A673 (cell line): Measurements from ENCODE around the gene IMMP2L. TPM values are rescaled to one million over a fixed set of nuclear protein-coding genes. Genes with fewer than 3 reads are reported as not detected.

Experiments
- BruUV-seq: library from RNA; stranded (reverse); fragments of 400-500 nt; replicated peaks from 2 replicates; lab custom pipeline; 2021; lab: Mats Ljungman, UMichigan
- CTCF ChIA-PET: fragments of 300-600 bp; sonication (Branson Sonifier 250); formaldehyde crosslinking; loops from one replicate; lab custom pipeline; 2022; ENCODE audit warnings: antibody characterized with exemption; lab: Charles Lee
- POLR2A ChIA-PET: fragments of 300-600 bp; sonication (Branson Sonifier 250); formaldehyde crosslinking; loops from one replicate; lab custom pipeline; 2022; ENCODE audit warnings: antibody characterized with exemption; ENCODE audit not compliant: low non-redundant PET; lab: Charles Lee
- DNase-seq: peaks from one replicate; pipeline ENCODE4 v3.0.0-alpha.2; 2015; ENCODE audit warnings: low spot score
- H3K27ac ChIP-seq: fragments of 200-600 bp; sonication (generic); 2 replicates; pipeline ENCODE4 v1.5.1; 2016; ENCODE audit warnings: mixed run types, low read depth, mild to moderate bottlenecking, mixed read lengths, antibody characterized with exemption, low read length; ENCODE audit not compliant: poor library complexity, severe bottlenecking
- H3K27me3 ChIP-seq: fragments of 200-600 bp; sonication (generic); replicated peaks from 2 replicates; pipeline ENCODE4 v1.6.1; 2017; ENCODE audit warnings: mixed run types, low read depth, mild to moderate bottlenecking, mixed read lengths, antibody characterized with exemption, low read length; ENCODE audit not compliant: insufficient read depth, poor library complexity
- H3K36me3 ChIP-seq: fragments of 200-600 bp; sonication (generic); 2 replicates; pipeline ENCODE4 v1.6.1; 2016; ENCODE audit warnings: mixed run types, mild to moderate bottlenecking, mixed read lengths, antibody characterized with exemption, low read length; ENCODE audit not compliant: insufficient read depth, poor library complexity, severe bottlenecking
- H3K4me1 ChIP-seq: fragments of 200-600 bp; sonication (generic); 2 replicates; pipeline ENCODE4 v1.6.1; 2017; ENCODE audit warnings: mixed run types, mild to moderate bottlenecking, mixed read lengths, antibody characterized with exemption, low read length; ENCODE audit not compliant: insufficient read depth, poor library complexity, severe bottlenecking
- H3K4me3 ChIP-seq: fragments of 200-600 bp; sonication (generic); 2 replicates; pipeline ENCODE4 v1.5.1; 2016; ENCODE audit warnings: low read depth, mixed run types, mild to moderate bottlenecking, mixed read lengths, low read length; ENCODE audit not compliant: poor library complexity, severe bottlenecking
- H3K9me3 ChIP-seq: fragments of 200-600 bp; sonication (generic); 2 replicates; pipeline ENCODE4 v1.6.1; 2016; ENCODE audit warnings: mixed run types, low read depth, mild to moderate bottlenecking, mixed read lengths, antibody characterized with exemption, low read length; ENCODE audit not compliant: poor library complexity, severe bottlenecking
- CTCF ChIP-seq: fragments of 300-800, 200-600 bp; sonication (generic); conservative IDR thresholded peaks from 2 replicates; pipeline ENCODE4 v1.5.1; 2017; ENCODE audit warnings: low read depth, mild to moderate bottlenecking, antibody characterized with exemption, low read length, moderate library complexity, mixed read lengths
- EZH2 ChIP-seq: fragments of 200-600 bp; sonication (generic); IDR thresholded peaks from 2 replicates; pipeline ENCODE4 v1.6.1; 2017; ENCODE audit warnings: borderline replicate concordance, low read depth, mild to moderate bottlenecking, mixed read lengths, antibody characterized with exemption, low read length; ENCODE audit not compliant: poor library complexity, severe bottlenecking
- intact Hi-C: fragments of 100-400 bp; cut with micrococcal nuclease; formaldehyde crosslinking; loops from one replicate; pipeline ENCODE4 v1.10.0; 2022; ENCODE audit not compliant: unreplicated experiment
- total RNA-seq: library from RNA; stranded (reverse); gene quantifications from 2 replicates; pipeline ENCODE4 v1.2.3, GENCODE V29; 2021

IMMP2L gene
- total RNA-seq, 1 experiment from 2014 or later: 10.0 TPM

GRCh38 chr7:110868458-110868857 lies 693.8 kb downstream of the IMMP2L start:
- Histone ChIP-seq H3K4me1 (no peaks in the 10 kb centered on the region), H3K9me3 (no peaks in the 10 kb centered on the region), H3K36me3 (no peaks in the 10 kb centered on the region), H3K4me3 (no peak overlapping the region), H3K27me3 (no peaks in the 10 kb centered on the region), H3K27ac (no peak overlapping the region)
- CTCF ChIA-PET: no interaction called here
- intact Hi-C loops: no loop called here
- POLR2A ChIA-PET: no interaction called here
- DNase-seq: no peak
- TF ChIP-seq EZH2 (no peak), CTCF (no peak)
- no TSS peak for BruUV-seq

- Histone ChIP-seq H3K27me3 (no peaks in the 10 kb centered on the region), H3K4me3 (no peak overlapping the region), H3K9me3 (no peaks in the 10 kb centered on the region), H3K4me1 (no peaks in the 10 kb centered on the region), H3K36me3 (no peaks in the 10 kb centered on the region), H3K27ac (no peak overlapping the region)
- no peak for DNase-seq
- intact Hi-C loops: no loop called here
- ChIA-PET POLR2A (no interaction called here), CTCF (no interaction called here)
- no peak for TF ChIP-seq EZH2
- no peak for TF ChIP-seq CTCF
- BruUV-seq: no TSS peak
Measured at GRCh38 chr7:110867771-110868170, 694.5 kb downstream of the IMMP2L start.

- no peak for DNase-seq
- Histone ChIP-seq H3K9me3 (no peaks in the 10 kb centered on the region), H3K4me3 (no peak overlapping the region), H3K4me1 (no peaks in the 10 kb centered on the region), H3K27ac (no peak overlapping the region), H3K36me3 (no peaks in the 10 kb centered on the region), H3K27me3 (no peaks in the 10 kb centered on the region)
- ChIA-PET CTCF (no interaction called here), POLR2A (no interaction called here)
- intact Hi-C loops: no loop called here
- BruUV-seq: no TSS peak
- TF ChIP-seq EZH2: no peak
- TF ChIP-seq CTCF: no peak
Measured at GRCh38 chr7:110863258-110863657, 699.0 kb downstream of the IMMP2L start.
